ENCODE results near the gene GPR152.

Gene GPR152

DNA sequence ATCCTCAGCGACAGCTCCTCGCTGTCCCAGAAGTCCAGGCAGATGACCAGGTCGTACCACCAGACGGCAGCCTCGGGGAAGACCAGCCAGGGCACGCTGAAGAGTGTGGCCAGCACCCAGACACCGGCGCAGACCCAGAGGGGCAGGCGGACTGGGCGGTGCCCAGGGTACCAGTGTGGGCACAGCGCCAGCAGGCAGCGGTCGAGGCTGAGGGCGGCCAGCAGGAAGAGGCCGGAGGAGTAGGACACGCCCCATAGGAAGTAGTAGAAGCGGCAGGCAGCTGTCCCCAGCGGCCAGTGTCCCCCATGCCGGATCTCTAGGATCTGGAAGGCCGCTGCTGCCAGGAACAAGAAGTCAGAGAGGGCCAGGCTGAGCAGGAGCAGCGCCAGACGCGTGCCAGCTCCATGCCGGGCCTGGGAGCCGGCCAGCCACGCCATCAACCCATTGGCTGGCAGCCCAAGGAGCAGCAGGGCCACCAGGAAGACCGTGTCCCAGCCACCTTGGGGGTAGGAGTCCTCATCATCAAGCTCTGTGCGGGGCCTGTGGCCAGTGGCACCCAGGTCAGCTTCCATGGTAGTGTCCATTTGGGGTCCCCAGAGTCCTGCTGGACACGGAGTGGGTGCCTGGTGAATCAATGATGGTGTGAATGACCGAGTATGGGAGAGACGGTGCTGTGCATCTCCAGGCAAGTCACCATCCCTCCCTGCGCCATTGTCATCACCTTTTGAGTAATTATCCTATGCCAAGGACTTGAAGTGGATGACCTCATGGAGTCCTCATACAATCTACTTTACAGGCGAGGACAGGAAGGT lies at the start of gene GPR152:
Gene GPR152, minus strand, starts transcription at position 589 of the 812 bp plus-strand sequence. Its CDS starts 5 bp downstream, at position 584.
- DNase-seq (ENCODE audit: low read depth) = no peak

DNA sequence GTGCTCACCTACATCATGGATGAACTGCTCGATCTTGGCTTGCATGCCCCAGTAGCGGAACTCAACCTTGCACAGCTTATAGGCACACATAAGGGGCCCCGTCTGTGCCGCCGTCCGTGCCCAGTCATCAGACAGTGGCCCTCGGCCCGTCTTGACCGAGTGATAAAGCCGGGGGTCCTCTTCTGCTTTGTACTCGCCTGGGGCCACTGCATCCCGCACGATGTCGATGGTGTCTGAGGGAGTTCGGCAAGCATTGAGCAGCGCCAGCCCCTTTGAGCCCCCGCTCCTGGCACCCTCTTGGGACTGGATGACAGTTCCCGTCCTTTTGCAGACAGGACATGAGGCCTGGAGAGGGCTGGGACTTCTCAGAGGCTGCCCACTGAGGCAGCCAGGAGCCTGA lies 49.3 kb upstream of the GPR152 start:
- DNase-seq (ENCODE audit: low read depth) = no peak

GRCh38 chr11:67500831-67501715 lies 48.5 kb upstream of the GPR152 start:
- no peak for DNase-seq (ENCODE audit: low read depth)

- no peak for DNase-seq (ENCODE audit: low read depth)
Measured at GRCh38 chr11:67500484-67500821, 47.9 kb upstream of the GPR152 start.

DNA sequence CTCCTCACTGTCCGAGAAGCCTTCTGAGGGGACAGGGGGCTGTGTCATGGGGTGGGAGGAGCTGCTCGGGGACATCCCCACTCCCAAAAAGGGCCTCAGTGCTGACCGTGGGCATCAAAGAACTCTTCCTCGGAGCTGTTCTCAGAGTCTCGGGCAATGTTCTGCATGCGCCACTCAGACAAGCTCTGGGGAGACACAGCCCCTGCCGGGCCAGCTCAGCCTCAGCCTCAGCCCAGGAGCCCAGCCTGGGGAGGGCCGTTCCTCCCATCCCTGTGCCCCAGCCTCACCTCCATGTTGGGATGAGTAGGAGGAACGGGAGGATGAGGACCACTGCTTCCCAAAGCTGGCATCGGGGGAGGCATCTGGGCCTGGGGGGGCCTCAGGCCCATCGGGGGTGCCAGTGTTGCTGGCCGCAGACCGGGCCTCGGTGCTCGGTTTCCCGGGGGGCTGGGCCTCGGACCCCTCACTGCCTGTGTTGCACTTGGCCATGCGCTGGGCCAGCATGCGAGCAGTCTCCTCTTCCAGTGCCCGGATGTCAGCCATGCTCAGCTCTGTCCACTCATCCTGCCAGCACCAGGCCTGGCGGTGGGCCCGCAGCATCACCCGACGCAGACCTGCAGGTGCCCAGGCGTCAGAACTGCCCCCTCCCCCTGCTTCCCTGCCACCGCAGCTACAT lies 47.4 kb upstream of the GPR152 start:
- DNase-seq (ENCODE audit: low read depth) = no peak

DNA sequence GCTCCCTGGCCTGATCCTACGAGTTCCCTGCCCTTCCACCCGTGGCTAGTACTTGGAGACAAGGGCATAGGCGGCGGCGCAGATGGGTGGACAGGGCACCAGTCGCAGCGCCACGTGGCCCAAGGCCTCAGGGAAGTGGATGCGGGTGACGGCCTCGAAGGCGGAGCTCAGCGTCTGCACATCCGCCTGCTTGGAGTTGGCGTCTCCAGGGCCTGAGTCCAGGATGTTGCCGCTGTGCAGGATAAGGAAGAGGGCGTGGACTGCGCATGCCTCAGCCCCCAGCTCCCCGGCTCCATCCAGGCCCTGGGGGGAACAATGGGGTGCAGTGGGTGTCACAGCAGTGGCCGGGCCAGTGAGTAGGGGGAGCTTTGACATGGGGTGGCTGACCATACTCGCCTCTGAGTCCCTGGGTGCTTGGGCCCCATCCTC lies 46.0 kb upstream of the GPR152 start:
- no peak for DNase-seq (ENCODE audit: low read depth)

- DNase-seq (ENCODE audit: low read depth) = no peak
Measured at GRCh38 chr11:67497656-67498291, 45.2 kb upstream of the GPR152 start.

DNA sequence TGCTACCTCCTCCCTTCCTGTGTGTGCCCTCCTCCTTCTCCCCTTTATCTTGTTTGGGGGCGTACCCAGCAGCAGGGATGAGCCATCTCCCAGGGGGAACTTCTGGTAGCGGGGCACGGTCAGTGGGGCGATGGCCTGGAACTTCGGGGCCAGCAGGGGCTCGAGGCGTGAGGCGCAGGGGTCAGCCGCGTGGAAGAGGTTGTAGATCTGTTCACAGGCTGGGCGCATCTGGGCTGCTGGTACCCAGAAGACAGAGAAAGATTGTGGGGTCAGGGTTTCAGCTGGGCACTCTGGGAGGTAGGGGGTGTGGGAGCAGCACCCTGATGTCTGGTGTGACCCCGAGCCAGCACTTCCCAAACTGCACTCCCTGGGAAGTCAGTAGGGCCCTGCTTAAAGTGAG lies 43.6 kb upstream of the GPR152 start:
- DNase-seq (ENCODE audit: low read depth) = no peak

- DNase-seq (ENCODE audit: low read depth) = no peak
Measured at GRCh38 chr11:67495234-67496005, 42.9 kb upstream of the GPR152 start.

- no peak for DNase-seq (ENCODE audit: low read depth)
Measured at GRCh38 chr11:67494371-67495233, 42.1 kb upstream of the GPR152 start.

- no peak for DNase-seq (ENCODE audit: low read depth)
Measured at GRCh38 chr11:67493548-67494370, 41.2 kb upstream of the GPR152 start.

DNA sequence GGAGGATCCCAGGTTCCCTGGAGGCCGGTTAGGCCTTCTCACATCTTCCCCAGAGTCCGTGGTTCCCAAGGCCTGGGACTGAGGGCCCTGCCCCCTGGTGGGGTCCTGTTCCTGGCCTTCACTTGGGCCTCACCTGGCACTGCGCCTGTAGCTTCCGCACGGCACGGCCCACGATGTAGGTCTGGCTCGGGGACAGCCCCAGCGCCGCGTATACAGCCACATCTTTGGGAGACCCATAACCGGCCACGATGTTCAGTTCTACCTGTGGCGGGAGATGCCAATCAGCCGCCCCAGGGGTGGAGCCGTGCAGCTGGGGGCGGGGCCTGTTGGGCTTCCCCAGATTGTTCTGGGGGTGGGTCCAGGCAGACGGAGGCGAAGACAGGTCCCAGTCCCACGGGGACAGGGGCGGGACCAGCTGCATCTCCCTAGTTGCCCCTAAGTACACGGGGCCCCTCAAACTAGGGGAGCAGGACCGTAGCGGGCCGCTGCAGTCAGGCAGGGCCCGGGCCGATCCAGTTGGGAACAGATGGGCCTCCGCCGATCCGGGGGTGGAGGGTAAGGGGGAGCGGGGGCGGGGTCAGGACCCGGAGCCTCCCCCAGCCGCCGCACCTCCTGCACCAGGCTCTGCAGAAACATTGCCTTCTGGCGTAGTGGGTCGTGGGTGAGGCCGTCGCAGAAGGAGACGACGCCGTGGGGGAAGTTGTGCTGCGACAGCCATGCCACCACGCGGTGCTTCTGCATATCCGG lies 40.4 kb upstream of the GPR152 start:
- no peak for DNase-seq (ENCODE audit: low read depth)

- no peak for DNase-seq (ENCODE audit: low read depth)
Measured at GRCh38 chr11:67492069-67492727, 39.7 kb upstream of the GPR152 start.

- no peak for DNase-seq (ENCODE audit: low read depth)
Measured at GRCh38 chr11:67491276-67492068, 38.9 kb upstream of the GPR152 start.

DNA sequence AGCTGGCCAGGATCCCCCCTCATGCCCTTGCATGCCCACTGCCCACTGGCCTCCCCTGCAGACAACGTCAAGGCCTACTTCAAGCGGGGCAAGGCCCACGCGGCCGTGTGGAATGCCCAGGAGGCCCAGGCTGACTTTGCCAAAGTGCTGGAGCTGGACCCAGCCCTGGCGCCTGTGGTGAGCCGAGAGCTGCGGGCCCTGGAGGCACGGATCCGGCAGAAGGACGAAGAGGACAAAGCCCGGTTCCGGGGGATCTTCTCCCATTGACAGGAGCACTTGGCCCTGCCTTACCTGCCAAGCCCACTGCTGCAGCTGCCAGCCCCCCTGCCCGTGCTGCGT lies 38.2 kb upstream of the GPR152 start:
- DNase-seq (ENCODE audit: low read depth) = no peak

- no peak for DNase-seq (ENCODE audit: low read depth)
Measured at GRCh38 chr11:67489885-67490726, 37.6 kb upstream of the GPR152 start.
